Measurements from ENCODE around the gene PIP5K1B.

Gene PIP5K1B

DNA sequence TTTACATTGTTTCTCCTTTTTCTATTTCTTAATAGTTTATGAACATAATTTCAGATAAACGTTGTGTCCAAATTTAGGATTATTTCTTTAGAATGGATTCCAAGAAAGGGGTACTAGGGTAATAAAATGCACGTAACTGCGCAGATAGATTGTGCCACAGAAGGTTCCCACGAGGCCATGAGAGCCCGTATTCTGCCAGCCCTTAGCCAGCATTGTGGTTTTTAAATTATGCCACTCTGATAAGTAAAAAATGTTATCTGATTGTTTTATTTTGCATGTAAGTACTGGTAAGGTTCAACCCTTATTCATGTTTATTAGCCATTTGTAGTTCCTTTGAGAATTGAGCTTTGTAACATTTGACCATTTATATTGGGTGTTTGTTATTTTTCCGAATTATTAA, 220.1 kb downstream of the PIP5K1B start:
- no peak for DNase-seq

DNA sequence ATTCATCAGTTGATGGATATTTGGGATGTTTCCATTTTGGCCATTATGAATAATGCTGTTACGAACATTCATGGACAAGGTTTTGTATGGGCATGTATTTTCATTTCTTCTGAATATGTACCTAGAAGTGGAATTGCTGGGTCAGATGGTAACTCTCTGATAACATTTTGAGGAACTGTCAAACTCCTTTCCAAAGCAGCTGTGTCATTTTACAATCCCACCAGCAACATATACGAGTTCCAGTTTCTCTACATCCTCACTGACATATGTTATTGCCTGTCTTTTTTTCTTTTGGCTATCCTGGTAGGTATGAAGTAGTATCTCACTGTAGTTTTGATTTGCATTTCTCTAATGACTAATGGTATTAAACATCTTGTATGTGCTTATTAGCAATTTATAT, 222.1 kb downstream of the PIP5K1B start:
- DNase-seq: no peak

DNA sequence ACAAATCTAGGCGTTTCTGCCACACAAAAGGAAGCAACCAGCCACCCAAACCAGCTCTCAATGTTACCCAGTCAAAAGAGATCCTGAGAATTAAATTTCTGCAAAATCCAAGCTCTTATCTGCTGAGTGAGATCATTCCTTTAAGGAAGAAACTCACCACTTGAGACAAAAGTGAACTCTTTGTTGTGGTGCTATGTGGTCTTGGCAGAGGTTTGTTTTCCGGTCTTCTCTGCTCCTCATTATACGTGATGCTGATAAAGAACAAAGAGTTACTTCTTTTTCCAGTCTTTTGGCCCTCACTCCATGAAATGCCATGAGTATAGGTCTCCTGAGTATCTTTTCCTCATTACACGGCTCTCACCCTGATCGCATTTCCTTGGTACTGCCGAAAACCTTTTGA, 226.8 kb downstream of the PIP5K1B start:
- DNase-seq: no peak

DNA sequence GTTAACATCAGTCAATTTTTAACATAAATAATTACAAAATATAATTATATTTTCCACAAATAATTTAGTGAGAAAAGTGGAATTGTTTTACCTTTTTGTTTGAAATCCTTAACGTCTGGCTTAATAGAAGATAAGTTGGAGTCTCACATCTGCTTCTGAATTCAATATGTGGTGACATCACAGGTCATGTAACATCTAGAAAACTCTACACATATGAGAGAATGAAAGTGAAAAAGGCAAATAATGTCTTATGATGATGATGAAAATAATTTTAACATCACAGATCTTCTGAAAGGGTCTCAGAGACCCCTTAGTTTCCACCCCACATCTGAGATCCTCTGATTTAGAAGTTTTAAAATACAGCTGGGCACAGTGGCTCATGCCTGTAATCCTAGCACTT, 227.4 kb downstream of the PIP5K1B start:
- DNase-seq: no peak

DNA sequence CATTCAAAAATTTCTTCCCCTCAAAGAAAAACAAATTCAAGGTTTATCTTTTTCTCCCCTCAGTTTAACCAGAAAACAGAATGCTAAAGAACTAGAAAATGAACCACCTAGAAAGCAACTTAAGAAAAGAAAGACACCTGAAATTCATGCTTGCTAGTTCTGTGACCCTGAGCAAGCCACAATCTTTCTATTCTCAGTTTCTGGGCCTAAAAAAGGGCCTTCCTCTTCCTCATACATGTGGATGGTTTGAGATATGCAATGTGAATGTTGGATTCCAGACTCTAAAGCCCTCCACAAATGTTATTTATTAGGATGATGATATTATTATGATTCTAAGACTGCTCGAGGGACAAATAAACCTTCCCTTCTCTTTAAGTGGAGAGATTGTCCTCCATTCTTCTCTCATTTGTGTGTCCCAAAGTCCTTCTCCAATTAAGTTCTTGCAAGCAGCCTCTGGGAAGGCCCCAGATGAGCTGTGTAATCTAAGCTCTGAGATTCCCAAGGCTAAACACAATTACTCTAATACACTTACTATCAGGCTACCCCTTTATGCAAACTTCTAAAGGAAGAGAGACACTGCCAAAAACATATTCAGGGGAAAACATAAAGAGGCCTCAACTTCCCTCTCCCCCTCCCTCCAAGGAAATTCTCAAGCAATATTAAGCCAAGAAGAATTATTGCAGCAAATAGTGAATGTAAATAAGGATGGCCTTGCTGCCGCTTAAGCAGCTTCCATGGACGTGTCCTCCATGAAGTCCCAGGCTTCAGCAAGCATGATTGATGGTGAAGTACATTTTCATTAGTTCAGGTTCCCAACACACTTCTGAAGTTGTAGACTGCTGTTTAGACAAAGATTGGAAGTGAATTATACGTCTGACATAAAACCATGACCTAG, 228.6 kb downstream of the PIP5K1B start:
- DNase-seq: no peak

DNA sequence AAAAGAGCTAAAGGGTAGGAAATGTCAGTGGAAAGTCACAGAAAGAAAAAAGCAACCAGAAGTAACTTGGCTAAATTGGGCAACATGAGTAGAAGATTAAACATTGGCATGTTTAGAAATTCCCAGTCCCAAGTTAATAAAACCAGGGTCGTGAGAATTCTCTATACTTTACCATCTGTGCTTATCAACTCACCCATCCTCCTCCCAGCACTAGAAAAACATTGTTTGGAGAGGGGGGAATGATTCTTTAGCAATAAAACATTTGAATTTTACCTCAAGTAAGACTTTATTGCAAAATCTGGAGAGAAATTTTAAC, 229.2 kb downstream of the PIP5K1B start:
- no peak for DNase-seq

DNA sequence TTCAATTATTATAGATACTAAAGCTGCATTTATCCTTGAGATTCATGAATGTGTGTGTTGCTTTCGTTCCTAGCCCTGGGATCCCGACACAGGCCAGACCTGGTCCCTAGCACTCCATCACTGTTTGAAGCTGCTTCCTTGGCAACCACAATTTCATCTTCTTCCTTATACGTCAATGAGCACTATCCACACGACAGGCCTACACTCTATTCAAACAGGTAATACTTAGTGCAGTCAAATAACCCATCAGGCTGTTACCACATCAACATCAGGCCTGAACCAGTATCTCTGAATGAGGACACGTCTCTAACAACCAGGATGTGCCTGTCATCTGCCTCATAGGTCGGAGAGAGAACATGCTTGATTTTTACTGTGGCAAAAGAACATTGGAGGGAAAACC, 235.5 kb downstream of the PIP5K1B start:
- no peak for DNase-seq

DNA sequence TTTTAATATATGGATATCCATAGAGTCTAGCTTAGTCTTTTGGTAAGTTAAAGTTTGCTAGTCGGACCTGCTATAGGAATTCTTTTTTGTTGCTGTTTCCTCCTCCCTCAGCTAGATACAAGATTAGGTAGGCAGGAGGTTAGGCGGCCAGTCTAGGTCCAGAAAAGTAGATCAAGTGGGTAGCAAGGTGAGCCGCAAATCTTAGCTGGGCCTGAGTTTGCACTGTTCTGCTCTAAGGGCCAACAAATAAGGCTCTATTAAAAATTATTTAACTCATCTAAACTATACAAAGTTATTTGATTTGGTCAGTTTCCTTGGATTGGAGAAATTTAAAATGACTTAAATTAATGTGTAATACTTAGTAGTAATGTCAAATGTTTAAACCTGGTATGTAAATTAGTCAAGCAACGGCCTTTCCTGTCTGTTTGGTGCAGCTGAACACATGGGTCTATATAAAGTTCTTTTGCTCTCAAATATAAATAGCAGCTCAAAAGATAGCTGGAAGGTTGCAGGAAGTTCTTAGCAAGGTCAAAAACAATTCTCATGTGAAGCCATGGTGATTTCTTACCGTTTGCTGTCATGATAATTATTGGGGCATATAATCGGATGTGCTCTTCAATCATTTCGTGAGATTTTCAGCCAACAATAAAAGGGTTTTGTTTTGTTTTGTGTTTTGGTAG, 236.9 kb downstream of the PIP5K1B start:
- no peak for DNase-seq

DNA sequence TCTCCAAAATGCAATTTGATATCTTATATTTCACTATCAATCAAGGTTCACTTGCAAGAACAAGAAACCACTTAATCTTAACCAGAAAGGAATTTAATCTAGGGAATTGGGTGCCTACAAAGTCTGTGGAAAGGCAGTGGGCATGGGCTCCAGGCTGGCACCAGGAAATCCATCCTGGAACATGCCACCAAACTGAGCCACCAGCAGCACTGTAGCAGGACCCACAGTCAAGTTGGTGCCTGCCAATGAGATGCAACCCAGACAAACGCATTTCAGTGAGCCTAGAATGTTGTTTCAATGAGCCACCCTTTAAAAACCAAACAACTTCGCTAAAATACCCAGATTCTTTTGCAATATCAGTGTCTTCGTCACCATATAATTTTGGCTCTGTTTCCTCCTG, 237.8 kb downstream of the PIP5K1B start:
- DNase-seq: no peak

DNA sequence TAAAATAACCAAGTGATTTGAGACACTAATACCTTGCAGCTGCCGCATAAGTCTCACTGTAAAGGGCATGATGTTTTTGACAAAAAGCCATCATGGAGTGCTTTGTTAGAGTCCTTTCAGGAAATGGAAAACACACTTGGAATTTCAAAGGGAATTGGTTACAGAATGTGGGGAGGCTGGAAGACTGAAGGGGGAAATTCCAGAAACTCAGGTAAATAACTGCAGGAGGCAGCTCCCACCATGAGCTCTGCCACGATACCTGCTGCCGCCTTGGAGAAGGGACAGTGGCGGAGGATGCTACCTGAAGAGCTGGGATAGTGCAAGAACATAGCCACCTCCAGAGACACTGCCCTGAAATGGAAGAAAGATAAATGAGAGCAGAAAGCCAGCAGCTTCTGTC, 242.0 kb downstream of the PIP5K1B start:
- DNase-seq: no peak

DNA sequence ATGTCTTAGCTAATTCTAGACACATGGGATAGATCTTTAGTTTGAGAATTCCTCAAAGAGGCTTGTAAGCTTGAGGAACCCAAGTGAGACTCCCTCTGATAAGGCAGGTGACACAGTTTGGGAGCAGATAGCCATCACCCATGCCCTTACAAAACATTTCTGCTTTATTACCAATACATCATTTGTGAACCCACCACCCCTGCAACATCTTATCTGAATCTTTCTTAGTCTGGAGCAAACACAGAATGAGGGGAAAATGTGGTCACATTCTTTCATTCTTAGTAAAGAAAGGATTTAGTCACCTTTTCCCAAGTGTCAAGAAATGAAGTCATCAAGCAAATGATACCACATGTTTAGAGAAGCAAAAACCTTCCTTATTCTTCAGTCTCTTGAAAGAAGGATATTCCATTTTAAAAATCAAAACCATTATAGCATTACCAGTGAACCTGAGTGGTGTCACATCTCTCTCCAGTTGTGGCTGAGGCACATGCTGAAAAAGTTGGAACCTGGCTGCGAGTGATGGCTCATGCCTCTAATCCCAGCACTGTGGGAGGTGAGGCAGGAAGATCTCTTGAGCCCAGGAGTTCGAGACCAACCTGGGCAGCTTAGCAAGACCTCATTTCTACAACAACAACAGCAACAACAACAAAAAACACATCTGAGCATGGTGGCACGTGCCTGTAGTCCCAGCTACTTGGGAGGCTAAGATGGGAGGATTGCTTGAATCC, 243.0 kb downstream of the PIP5K1B start:
- DNase-seq: no peak

DNA sequence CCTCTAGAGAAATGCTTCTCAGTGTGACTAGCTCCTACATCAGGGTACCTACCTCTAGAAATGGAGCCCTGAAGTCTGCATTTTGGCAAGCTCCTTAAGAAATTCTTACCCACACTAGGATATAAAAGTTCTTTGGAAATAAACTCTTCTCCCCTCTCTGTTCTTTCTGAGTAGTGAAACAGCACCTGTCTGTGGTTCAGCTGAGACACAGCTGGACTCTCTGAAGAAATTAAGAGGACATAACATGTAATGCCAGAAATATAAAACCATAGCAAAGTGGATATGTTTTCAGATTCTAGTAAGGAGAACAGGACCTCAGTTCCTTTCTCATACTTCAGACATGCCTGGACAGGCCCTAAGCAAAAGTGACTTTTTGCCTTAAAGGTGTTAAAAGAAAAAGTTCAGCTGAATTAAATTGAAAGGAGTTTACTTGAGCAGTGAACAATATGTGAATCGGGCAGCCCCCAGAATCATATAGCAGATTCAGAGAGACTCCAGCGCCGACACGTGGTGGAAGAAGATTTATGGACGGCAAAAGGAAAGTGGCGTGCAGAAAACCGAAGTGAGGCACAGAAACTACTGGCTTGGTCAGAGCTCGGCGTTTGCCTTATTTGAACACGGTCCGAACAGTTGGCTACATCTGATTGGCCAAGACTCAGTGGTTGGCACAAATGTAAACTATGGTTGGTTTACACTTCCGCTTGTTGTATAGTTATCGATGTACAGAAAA, 244.4 kb downstream of the PIP5K1B start:
- no peak for DNase-seq

DNA sequence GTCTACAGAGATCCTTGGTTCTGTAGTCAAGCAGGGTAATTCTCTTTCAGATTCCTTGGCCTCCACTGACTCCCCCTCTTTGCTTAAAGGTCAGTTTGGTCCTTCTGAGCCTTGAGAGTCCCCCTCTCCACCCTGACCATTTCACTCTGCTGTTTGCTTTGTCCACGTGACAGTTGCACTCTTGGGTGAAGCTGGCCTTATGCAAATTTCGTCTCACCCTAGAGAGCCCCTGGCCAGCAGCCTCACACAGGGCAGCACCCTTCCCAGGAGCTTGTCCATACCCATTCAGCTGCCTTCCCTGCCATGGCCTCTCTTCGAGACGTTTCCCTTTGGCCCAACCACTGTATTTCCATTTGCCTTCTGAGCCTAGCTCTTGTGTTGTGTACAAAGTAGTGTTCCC, 245.1 kb downstream of the PIP5K1B start:
- DNase-seq: no peak

DNA sequence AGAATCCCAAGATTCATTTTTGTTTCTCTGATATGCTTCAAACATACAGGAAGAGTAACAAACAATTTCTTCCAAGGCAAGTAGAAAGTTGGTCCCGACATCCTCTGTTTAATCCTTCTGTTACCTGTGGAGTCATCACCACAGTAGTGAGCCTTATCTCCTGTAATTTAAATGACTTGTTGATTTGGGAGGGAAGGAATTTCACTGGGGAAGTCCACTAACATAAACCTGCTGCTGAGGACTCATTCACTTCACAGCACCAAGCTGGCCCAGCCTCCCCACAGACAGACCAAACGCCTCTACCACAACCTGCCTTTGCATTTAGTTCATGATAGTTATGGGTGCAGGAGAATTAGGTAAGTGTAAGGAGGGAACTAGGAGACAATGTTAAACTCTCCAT, 245.6 kb downstream of the PIP5K1B start:
- no peak for DNase-seq

DNA sequence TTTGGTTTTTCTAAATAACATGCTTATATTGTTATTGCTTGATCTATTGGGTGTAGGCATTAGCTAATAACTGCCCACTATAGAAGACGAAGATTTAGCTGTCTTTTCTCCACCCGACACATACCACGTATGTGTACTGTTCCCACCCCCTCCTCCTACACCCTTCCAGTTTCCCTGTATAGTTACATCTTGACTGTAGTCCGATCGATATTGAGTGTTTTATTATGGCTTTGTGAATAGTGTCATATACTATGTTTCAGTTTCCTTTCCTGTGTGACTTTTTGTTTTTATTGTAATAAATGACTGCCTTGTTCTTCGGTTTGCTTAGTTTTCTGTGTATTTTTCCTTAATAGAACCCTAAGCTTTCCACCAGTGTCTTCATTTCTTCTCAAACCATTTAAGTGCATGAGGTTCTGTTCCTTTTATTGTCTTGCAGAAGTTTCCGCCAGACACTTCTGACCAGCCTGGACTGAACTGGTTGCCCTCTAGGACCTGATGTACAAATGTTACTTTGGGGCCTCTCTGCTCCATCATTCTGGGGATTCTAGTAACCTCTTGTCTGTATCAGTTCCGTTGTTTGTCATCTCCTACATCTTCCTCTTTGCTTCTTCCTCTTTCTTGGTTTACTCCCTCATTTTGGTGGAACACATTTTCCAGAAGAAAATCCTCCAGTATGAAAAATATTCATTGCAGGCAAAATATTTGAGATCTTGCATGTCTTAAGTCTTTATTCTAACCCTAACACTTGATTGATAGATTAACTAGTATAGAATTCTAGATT, 247.0 kb downstream of the PIP5K1B start:
- no peak for DNase-seq

DNA sequence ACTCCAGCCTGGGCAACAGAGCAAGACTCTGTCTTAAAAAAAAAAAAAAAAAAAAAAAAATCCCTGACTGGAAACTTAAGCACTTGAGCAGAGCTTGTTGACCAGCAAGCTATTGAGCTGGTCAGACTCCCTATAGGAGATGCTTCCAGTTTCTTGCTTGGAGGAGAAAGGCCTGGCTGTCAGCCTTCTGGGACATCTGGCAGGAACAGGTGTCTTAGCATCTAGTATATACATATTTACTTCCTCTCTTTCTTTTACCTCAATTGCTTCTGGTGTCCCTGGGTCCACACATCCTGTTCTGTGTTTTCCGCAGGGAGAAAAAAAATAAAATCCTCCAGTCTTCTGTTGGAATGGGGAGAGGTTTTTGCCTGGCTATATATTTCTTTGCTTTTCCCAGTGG, 248.7 kb downstream of the PIP5K1B start:
- DNase-seq: no peak

DNA sequence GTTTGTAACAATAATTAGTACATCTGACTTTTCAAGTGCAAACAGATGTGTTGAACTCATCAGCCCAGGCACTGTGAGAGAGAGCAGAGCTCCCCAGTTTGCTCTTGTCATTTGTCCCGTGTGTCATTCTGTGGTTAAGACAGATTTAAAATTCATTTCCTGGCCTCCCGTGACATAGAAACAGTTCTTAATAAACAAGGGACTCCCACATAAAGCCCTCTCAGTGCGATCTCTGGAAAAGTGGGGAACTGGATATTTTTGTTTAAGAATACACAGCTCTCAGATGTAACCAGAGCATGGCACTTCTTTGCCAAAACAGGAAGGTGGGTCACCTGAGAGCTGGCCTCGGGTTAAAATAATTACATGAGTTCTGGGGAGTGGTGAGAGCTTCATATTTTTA, 250.3 kb downstream of the PIP5K1B start:
- no peak for DNase-seq

DNA sequence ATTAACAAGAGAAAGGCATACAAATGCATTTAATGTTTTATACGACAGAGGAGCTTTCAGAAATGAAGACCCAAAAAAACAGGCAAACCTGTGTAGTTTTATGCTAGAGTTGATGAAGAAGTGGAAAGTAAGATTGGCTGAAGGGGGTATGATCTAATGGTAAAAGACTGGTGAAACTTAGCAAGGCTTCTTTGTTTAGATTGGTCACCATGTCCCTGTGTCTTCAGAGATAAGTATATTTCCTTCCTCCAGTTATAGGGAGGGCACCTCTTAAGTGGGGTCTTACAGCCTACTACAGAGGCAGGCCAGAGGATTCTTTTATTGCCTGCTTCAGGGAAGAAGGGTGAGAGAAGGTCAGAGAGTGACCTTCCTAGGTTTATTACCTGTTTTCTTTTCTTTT, 252.4 kb downstream of the PIP5K1B start:
- no peak for DNase-seq

DNA sequence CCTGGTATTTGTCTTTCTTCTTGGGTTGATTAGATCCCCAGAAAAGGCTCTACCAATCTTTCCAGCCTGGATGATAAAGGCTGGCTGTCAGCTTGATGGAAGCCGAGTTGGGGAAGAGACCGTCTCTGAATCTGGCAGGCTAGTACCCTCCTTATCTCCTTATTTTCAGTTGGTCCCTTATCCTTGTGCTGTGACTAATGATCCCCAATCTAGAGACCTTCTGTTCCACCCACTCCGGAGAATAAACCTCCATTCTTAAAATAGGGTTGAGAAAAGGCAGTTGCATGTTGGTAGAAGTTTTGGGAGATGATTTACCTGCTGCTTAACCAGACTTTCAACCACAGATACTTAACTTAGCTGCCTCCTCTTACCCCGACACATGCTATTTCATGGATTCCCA, 256.5 kb downstream of the PIP5K1B start:
- DNase-seq: no peak

DNA sequence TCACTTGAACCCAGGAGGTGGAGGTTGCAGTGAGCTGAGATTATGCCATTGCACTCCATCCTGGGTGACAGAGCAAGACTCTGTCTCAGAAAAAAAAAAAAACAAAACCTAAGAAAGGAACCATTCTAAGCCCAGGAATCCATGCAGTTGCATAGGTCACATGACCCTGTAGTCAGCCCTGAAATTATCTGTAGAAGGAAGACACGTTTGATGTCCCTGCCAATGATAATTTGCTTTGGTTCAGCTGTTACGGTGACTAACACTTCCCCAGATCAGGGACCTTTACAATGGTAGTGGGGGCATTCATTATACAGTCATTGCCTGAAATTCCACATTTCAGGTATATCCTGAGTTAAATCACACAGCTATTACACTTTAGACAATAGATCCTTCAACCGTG, 258.4 kb downstream of the PIP5K1B start:
- no peak for DNase-seq

DNA sequence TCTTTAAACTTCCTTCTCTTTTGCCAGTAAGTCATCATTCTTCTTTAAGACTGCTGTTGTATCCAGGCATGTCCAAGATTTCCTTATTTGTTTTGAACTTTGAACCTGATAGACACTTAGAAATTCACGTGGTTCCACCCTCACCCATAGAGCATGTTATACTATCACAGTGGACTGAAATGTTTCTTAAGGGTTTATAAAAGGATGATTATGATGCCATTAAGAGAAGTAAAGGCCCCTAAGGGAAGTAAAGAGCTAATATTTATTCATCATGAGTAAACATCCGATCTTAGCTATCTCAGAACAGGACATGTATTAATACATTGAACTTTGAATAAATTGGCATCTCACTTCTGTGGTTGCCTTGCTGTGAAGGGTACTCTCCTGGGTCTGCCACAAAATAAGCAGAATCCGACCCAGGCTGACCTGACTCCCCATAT, 259.1 kb downstream of the PIP5K1B start:
- DNase-seq: no peak

DNA sequence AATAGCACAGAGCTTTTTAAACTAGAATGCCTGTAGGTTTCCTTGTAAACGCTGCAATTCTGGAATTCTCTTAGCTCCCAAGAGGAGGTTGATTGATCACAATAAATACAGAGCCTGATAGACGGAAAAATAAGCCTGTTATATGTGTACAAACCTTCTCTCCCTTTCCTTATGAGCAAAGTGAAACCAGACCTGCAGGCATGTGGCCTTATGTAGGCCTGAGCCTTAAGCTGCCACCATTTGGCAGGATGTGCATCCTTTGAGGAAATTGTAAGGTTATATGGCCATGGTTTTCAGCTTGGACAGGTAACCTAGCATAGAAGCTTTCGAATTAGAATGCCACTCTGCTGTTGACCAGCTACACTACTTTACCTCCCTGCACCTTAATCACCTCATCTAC, 259.7 kb downstream of the PIP5K1B start:
- no peak for DNase-seq
